HepG2 (cell line): ENCODE data around the gene F12. TPM values are rescaled to one million over a fixed set of nuclear protein-coding genes. Genes with fewer than 3 reads are reported as not detected.

Source experiments
- AKAP8 ChIP-seq: sonication (generic); formaldehyde crosslinking; IDR thresholded peaks from 2 replicates; pipeline ENCODE4 v1.5.1; 2020; ENCODE audit warnings: mild to moderate bottlenecking, missing genetic modification reagents
- ARID2 ChIP-seq: sonication (generic); formaldehyde crosslinking; IDR thresholded peaks from 2 replicates; pipeline ENCODE4 v1.8.1; 2022; ENCODE audit warnings: mild to moderate bottlenecking, missing genetic modification reagents, borderline replicate concordance
- ATM ChIP-seq: fragments of 450-650 bp; IDR thresholded peaks from 2 replicates; pipeline ENCODE4 v1.7.1; 2017; ENCODE audit warnings: mild to moderate bottlenecking, borderline replicate concordance
- BCL6 ChIP-seq: IDR thresholded peaks from 2 replicates; pipeline ENCODE4 v1.6.1; 2016; ENCODE audit warnings: missing genetic modification reagents, missing compliant biosample characterization
- FIP1L1 ChIP-seq: fragments of 200-400 bp; formaldehyde crosslinking; IDR thresholded peaks from 2 replicates; pipeline ENCODE4 v1.6.1; 2018; ENCODE audit warnings: low read depth, mild to moderate bottlenecking, low read length, moderate library complexity, borderline replicate concordance; ENCODE audit not compliant: insufficient read depth
- POGZ ChIP-seq: sonication (generic); formaldehyde crosslinking; IDR thresholded peaks from 2 replicates; pipeline ENCODE4 v1.4.0; 2020; ENCODE audit warnings: mild to moderate bottlenecking, missing genetic modification reagents
- PRMT3 ChIP-seq: sonication (generic); formaldehyde crosslinking; IDR thresholded peaks from 2 replicates; pipeline ENCODE4 v1.8.1; 2022; ENCODE audit warnings: low read depth, mild to moderate bottlenecking, moderate library complexity, missing genetic modification reagents, borderline replicate concordance
- SP4 ChIP-seq: sonication (generic); formaldehyde crosslinking; IDR thresholded peaks from 2 replicates; pipeline ENCODE4 v1.8.1; 2023; ENCODE audit warnings: mild to moderate bottlenecking, missing genetic modification reagents
- SRSF4 ChIP-seq: fragments of 200-400 bp; formaldehyde crosslinking; IDR thresholded peaks from one replicate; pipeline ENCODE4 v1.6.1; 2018; ENCODE audit warnings: mild to moderate bottlenecking, low read depth, low read length, moderate library complexity; ENCODE audit not compliant: poor library complexity, severe bottlenecking
- YY1 ChIP-seq: IDR thresholded peaks from 2 replicates; pipeline ENCODE4 v1.6.1; 2011; ENCODE audit warnings: low read length, low read depth, moderate library complexity, mild to moderate bottlenecking; ENCODE audit not compliant: insufficient read depth, insufficient replicate concordance
- ZNF138 ChIP-seq: sonication (generic); formaldehyde crosslinking; IDR thresholded peaks from 2 replicates; pipeline ENCODE4 v1.5.0; 2020; ENCODE audit warnings: mild to moderate bottlenecking, low read depth, missing genetic modification reagents
- ZNF20 ChIP-seq: sonication (generic); formaldehyde crosslinking; IDR thresholded peaks from 2 replicates; pipeline ENCODE4 v1.4.0; 2020; ENCODE audit warnings: mild to moderate bottlenecking, moderate library complexity, missing genetic modification reagents
- ZNF235 ChIP-seq: sonication (generic); formaldehyde crosslinking; IDR thresholded peaks from 2 replicates; pipeline ENCODE4 v1.8.1; 2023; ENCODE audit warnings: mild to moderate bottlenecking, missing genetic modification reagents, borderline replicate concordance
- ZNF24 ChIP-seq: fragments of 450-650 bp; IDR thresholded peaks from 2 replicates; pipeline ENCODE4 v1.6.1; 2017; ENCODE audit warnings: antibody characterized with exemption, mild to moderate bottlenecking
- ZNF749 ChIP-seq: sonication (generic); formaldehyde crosslinking; IDR thresholded peaks from 2 replicates; pipeline ENCODE4 v1.8.0; 2022; ENCODE audit warnings: mild to moderate bottlenecking, missing genetic modification reagents, moderate library complexity, borderline replicate concordance
- ZNF782 ChIP-seq: sonication (generic); formaldehyde crosslinking; IDR thresholded peaks from 2 replicates; pipeline ENCODE4 v1.4.0; 2020; ENCODE audit warnings: missing genetic modification reagents, mild to moderate bottlenecking, borderline replicate concordance
- polyA plus RNA-seq, 8 experiments: library from polyadenylated mRNA; depleted of rRNA in 3 of 8; stranded (reverse) in 7 of 8; unstranded in 1 of 8; fragments of >200 nt; fragmentation: Illumina TruSeq in 4 of 8; extraction: Trizol in 4 of 8; gene quantifications; 2 replicates each; pipeline versions ENCODE4 v1.2.1 to v1.2.3, GENCODE V29; 2011 to 2016; ENCODE audit warnings: low read depth in 4 of 8, missing spikeins in 1 of 8, mixed read lengths in 1 of 8; ENCODE audit not compliant: insufficient read depth in 1 of 8
- total RNA-seq, 5 experiments: library from RNA; depleted of rRNA; stranded (reverse); fragments of >200 nt; fragmentation: Illumina TruSeq; extraction: Trizol; gene quantifications; 2 replicates each; pipeline ENCODE4 v1.2.3, GENCODE V29; 2016; ENCODE audit warnings: low read depth in 1 of 5
- TF ChIP-seq, protein P1 (sequence below): sonication (generic); formaldehyde crosslinking; IDR thresholded peaks from 2 replicates; pipeline ENCODE4 v1.9.0; 2022; ENCODE audit warnings: missing genetic modification reagents, mild to moderate bottlenecking, borderline replicate concordance
- TF ChIP-seq, protein P2 (sequence below): IDR thresholded peaks from 2 replicates; pipeline ENCODE4 v1.6.1; 2016; ENCODE audit warnings: mild to moderate bottlenecking
- TF ChIP-seq, protein P3 (sequence below): sonication (generic); formaldehyde crosslinking; IDR thresholded peaks from 2 replicates; pipeline ENCODE4 v1.4.0; 2020; ENCODE audit warnings: missing genetic modification reagents
- TF ChIP-seq, protein P4 (sequence below): sonication (generic); formaldehyde crosslinking; IDR thresholded peaks from 2 replicates; pipeline ENCODE4 v1.5.0; 2020; ENCODE audit warnings: missing genetic modification reagents
- TF ChIP-seq, protein P5 (sequence below): sonication (generic); formaldehyde crosslinking; IDR thresholded peaks from 2 replicates; pipeline ENCODE4 v1.8.0; 2022; ENCODE audit warnings: low read depth, missing genetic modification reagents

The F12 gene
- total and polyA plus RNA-seq, 2 of the 13 experiments (the other 11 are each of a cell fraction or from before 2014, with no cell fraction given) = 2.5 to 3.0 TPM

DNA sequence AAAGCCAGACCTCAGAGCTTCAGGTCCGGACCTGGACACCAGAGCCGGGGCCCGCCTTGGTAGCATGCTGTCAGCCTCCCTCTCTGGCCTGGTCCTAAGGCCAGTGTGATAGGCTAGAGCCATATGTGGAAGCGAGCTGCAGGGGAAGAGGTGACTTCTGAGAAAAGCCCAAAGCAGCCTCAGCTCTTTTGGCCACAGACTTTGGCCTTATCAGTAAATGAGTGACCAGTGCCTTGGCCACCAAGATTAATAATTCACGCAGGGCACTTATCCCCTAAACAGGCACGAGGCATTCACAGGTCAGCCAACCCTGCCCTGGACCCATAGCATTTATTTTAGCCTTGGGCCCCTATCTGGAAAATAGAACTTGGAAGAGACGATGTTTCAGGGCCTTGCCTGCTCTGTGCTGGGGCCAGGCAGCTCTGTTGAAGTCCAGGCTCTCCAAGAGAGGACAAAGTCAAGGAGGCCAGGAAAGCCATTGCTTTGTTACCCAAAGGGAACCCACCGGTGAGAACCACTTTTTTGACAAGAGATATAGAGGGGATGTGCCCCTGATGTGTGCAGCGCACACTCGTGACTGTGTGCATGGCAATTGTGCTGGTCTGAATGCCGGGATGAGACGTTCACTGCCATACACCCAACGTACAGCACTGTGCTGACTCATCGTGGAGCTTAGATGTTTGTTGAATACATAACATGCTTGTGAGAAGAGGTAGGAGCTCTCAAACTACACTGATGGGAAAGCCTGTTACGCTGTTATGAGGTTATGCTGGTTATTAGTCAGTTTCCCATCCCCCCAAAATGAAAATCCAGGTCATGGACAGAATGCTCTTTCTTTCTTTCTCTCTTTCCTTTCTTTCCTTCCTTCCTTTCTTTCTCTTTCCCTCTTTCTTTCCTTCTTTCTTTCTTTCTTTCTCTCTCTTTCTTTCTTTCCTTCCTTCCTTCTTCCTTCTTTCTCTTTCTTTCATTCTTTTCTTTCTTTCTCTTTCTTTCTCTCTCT, 30.2 kb downstream of the F12 start (continued):
- TF ChIP-seq, protein P1, sequence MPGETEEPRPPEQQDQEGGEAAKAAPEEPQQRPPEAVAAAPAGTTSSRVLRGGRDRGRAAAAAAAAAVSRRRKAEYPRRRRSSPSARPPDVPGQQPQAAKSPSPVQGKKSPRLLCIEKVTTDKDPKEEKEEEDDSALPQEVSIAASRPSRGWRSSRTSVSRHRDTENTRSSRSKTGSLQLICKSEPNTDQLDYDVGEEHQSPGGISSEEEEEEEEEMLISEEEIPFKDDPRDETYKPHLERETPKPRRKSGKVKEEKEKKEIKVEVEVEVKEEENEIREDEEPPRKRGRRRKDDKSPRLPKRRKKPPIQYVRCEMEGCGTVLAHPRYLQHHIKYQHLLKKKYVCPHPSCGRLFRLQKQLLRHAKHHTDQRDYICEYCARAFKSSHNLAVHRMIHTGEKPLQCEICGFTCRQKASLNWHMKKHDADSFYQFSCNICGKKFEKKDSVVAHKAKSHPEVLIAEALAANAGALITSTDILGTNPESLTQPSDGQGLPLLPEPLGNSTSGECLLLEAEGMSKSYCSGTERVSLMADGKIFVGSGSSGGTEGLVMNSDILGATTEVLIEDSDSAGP (CRISPR knock-in tag) = peak; percentile 47
- TF ChIP-seq SP4 (CRISPR knock-in tag) (peak; percentile 79), BCL6 (CRISPR knock-in tag) (peak; percentile 60; the same call in 1 of the 2 replicates), FIP1L1 (no peak), ATM (no peak), POGZ (CRISPR knock-in tag) (no peak), ZNF749 (CRISPR knock-in tag) (0 out of 2 replicates have a peak, but pooled peaks have one; percentile 77), AKAP8 (CRISPR knock-in tag) (peak; percentile 62), YY1 (peak; percentile 22), ZNF20 (CRISPR knock-in tag) (no peak), ZNF235 (CRISPR knock-in tag) (no peak), ZNF24 (no peak), SRSF4 (no peak), ZNF138 (no peak), ZNF782 (CRISPR knock-in tag) (no peak), ARID2 (CRISPR knock-in tag) (no peak), PRMT3 (CRISPR knock-in tag) (no peak)
- TF ChIP-seq, protein P2, sequence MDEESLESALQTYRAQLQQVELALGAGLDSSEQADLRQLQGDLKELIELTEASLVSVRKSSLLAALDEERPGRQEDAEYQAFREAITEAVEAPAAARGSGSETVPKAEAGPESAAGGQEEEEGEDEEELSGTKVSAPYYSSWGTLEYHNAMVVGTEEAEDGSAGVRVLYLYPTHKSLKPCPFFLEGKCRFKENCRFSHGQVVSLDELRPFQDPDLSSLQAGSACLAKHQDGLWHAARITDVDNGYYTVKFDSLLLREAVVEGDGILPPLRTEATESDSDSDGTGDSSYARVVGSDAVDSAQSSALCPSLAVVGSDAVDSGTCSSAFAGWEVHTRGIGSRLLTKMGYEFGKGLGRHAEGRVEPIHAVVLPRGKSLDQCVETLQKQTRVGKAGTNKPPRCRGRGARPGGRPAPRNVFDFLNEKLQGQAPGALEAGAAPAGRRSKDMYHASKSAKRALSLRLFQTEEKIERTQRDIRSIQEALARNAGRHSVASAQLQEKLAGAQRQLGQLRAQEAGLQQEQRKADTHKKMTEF (CRISPR knock-in tag) = peak; percentile 77
- TF ChIP-seq, protein P3, sequence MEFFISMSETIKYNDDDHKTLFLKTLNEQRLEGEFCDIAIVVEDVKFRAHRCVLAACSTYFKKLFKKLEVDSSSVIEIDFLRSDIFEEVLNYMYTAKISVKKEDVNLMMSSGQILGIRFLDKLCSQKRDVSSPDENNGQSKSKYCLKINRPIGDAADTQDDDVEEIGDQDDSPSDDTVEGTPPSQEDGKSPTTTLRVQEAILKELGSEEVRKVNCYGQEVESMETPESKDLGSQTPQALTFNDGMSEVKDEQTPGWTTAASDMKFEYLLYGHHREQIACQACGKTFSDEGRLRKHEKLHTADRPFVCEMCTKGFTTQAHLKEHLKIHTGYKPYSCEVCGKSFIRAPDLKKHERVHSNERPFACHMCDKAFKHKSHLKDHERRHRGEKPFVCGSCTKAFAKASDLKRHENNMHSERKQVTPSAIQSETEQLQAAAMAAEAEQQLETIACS (CRISPR knock-in tag) = no peak
- TF ChIP-seq, protein P4, sequence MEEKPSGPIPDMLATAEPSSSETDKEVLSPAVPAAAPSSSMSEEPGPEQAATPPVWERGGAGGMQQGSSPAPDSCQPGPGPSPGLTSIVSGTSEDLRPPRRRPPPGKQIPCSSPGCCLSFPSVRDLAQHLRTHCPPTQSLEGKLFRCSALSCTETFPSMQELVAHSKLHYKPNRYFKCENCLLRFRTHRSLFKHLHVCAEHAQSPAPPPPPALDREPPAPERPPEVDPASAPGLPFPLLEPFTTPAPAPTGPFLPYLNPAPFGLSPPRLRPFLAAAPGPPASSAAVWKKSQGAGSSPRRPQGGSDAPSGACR (CRISPR knock-in tag) = 0 out of 2 replicates have a peak, but pooled peaks have one; percentile 71
- TF ChIP-seq, protein P5, sequence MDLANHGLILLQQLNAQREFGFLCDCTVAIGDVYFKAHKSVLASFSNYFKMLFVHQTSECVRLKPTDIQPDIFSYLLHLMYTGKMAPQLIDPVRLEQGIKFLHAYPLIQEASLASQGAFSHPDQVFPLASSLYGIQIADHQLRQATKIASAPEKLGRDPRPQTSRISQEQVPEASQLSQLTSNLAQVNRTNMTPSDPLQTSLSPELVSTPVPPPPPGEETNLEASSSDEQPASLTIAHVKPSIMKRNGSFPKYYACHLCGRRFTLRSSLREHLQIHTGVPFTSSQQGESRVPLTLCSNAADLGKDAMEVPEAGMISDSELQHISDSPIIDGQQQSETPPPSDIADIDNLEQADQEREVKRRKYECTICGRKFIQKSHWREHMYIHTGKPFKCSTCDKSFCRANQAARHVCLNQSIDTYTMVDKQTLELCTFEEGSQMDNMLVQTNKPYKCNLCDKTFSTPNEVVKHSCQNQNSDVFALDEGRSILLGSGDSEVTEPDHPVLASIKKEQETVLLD (CRISPR knock-in tag) = no peak
